ACC112 (cell line): ENCODE data around the gene TRUB2.
A peak's percentile ranks its signal among the peaks of the same experiment; 100 is the strongest.
"Not testable (repeated sequence)": the region's sequence is repeated elsewhere in the genome, so short reads cannot be mapped to it uniquely, and the experiment has no call there.

ENCODE experiments used
- H2AFZ ChIP-seq: fragments of 200-600 bp; sonication (generic); one replicate; pipeline ENCODE4 v1.6.0; 2017; ENCODE audit warnings: antibody characterized with exemption, low read length; ENCODE audit not compliant: unreplicated experiment
- H3K27ac ChIP-seq: fragments of 200-600 bp; sonication (generic); 2 replicates; pipeline ENCODE4 v1.5.1; 2014; ENCODE audit warnings: low read depth, mild to moderate bottlenecking, antibody characterized with exemption, low read length, moderate library complexity
- H3K27me3 ChIP-seq: fragments of 200-600 bp; sonication (generic); 2 replicates; pipeline ENCODE4 v1.6.1; 2014; ENCODE audit warnings: mild to moderate bottlenecking, antibody characterized with exemption, low read length, moderate library complexity, mixed read lengths; ENCODE audit not compliant: insufficient read depth
- H3K36me3 ChIP-seq: fragments of 200-600 bp; sonication (generic); 2 replicates; pipeline ENCODE4 v1.6.1; 2016; ENCODE audit warnings: mild to moderate bottlenecking, antibody characterized with exemption, low read length, moderate library complexity, mixed read lengths; ENCODE audit not compliant: insufficient read depth
- H3K4me1 ChIP-seq: fragments of 200-600 bp; sonication (generic); one replicate; pipeline ENCODE4 v1.6.1; 2016; ENCODE audit warnings: low read length, mixed read lengths; ENCODE audit not compliant: insufficient read depth, unreplicated experiment, control insufficient read depth
- H3K4me3 ChIP-seq: fragments of 200-600 bp; sonication (generic); 2 replicates; pipeline ENCODE4 v1.5.1; 2014; ENCODE audit warnings: mild to moderate bottlenecking, low read depth, low read length
- H3K79me2 ChIP-seq: fragments of 200-600 bp; sonication (generic); one replicate; pipeline ENCODE4 v1.6.0; 2016; ENCODE audit warnings: low read length; ENCODE audit not compliant: control insufficient read depth, unreplicated experiment, insufficient read depth

The TRUB2 gene

DNA sequence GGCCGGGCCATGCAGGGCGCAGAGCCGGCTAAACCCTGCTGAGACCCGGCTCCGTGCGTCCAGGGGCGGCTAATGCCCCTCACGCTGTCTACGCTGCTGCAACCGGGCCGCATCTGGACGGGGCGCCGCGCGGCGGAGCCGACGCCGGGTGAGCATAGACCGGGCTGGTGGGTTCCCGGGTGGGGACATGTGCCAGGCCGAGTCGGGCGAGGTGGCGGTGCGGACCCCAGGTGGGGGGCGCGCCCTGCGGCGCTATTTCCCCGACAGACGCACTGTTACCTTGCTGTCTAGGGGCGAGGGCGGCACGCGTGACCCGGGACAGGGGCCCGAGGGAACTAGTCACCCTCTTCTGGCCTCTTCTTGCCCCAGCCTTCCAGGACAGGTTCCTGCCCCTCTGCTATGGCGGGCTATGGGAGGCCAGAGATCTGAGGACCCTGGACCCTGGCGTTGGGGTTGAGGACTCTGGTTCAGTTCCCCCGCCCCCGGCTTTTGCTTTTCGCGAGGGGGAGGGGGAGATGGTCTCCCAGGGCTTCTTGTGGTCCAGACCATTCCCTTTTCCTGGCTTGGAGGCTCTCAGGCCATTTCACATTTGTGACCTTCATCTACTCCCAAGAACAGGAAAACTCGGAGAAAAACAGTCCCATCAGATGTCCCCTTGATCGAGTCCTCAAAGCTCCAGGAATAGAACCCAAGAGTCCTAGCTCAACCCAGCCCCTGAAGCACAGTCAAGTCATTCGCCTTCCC, 18.6 kb upstream of the TRUB2 start:
- H3K79me2 ChIP-seq, result no peaks in the 10 kb centered on the region
- no peaks in the 10 kb centered on the region for H3K27me3 ChIP-seq
- H3K27ac ChIP-seq, result no peak overlapping the region
- no peaks in the 10 kb centered on the region for H3K4me1 ChIP-seq
- peak overlapping the region; percentile 10 for H2AFZ ChIP-seq
- peak overlapping the region; percentile 93 for H3K4me3 ChIP-seq
- H3K36me3 ChIP-seq, result no peaks in the 10 kb centered on the region; the same call in 1 of the 2 replicates

DNA sequence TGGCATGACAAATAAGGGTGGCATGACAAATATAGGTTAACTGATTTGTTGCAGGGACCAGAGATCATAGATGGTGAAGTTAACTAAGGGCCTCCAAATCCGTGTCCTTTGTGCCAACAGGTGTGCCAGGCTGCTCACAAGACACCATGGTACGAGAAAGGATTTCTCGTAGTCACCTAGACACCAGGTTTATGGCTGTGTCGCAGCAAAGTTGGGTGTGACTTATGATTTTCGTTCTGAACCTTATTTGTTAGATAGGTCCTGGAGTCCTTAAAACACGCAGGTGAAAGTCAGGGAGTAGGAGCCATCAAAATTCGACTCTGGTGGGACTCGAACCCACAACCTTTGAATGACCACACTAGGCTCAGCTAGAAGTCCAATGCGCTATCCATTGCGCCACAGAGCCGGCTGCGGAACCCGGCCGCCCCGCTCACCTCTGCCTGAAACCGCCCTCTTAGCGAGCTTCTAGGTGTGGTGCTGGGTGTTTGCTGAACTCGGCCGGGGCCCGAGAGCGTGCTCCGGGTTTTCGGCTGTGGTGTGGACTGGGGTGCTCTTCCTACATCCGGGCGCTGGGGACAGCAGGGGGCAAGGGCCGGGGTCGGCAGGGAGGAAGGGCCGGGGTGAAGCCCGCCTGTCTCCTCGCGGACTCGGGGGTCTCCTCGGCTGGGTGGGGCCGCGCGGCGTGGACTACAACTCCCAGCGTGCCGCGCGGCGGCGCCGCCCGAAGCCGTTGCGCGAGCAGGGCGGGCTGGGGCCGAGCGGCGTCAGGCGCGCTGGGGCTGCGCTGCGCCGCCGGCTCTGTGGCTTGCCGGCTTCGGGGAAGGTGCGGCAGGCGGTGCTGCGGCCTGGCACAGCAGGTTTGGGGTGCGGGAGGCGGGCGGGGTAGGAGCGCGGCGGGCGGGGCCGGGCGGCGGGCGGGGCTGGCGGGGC, 17.8 kb upstream of the TRUB2 start, which contains the start of gene SLC27A4:
SLC27A4 (plus strand) TSS at position 767 of the 930 bp plus-strand sequence. CDS start 2,606 bp downstream, outside the sequence.
- no peak within 1 kb of the TSS for H3K27ac ChIP-seq
- H3K36me3 ChIP-seq, result no peaks in the 10 kb centered on the region
- H2AFZ ChIP-seq, result peak within 1 kb of the TSS; percentile 99
- no peaks in the 10 kb centered on the region for H3K4me1 ChIP-seq
- no peaks in the 10 kb centered on the region for H3K27me3 ChIP-seq
- H3K4me3 ChIP-seq, result peak within 1 kb of the TSS; percentile 93
- H3K79me2 ChIP-seq, result no peaks in the 10 kb centered on the region

DNA sequence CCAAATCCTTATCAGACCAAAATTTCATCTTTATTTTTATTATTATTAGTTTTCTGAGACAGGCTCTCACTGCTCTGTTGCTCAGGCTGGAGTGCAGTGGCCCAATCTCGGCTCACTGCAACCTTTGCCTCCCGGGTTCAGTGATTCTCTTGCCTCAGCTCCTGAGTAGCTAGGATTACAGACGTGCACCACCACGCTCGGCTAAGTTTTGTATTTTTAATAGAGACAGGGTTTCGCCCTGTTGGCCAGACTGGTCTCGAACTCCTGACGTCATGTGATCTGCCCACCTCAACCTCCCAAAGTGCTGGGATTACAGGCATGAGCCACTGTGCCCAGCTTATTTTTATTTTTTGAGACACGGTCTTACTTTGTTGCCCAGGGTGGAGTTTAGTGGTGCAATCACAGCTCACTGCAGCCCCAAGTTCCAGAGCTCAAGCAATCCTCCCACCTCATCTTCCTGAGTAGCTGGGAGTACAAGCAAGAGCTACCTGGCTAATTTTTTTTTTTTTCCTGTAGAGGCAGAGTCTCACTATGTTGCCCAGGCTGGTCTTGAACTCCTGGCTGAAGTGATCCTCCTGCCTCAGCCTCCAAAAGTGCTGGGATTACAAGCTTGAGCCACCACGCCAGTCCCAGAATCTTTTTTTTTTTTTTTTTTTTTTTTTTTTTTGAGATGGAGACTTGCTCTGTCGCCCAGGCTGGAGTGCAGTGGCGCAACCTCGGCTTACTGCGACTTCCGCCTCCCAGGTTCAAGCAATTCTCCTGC, 16.8 kb upstream of the TRUB2 start:
- H3K36me3 ChIP-seq, H3K79me2 ChIP-seq, H3K4me1 ChIP-seq, H2AFZ ChIP-seq, H3K4me3 ChIP-seq, H3K27me3 ChIP-seq, H3K27ac ChIP-seq: not testable (repeated sequence)

DNA sequence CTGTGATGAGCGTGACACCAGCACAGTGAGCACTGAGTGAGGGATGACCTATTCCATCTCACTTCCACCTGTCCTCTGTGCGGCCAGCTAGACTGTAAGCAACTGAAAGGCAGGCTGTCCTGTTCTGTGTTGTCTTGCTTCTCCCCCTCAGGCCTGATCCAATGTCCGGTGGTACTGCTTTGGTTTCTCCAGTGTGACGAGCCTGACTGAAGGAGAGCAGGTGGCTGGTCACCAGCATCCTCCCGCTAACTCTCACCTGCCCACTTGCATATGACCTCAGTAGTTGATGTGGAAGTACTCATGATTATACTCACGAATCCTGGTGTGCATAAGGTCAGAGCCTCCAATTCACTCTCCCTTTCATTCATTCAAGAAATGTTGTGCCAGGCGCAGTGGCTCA, 15.7 kb upstream of the TRUB2 start:
- Histone ChIP-seq H3K27me3 (no peaks in the 10 kb centered on the region), H3K4me1 (no peaks in the 10 kb centered on the region), H3K4me3 (no peak overlapping the region), H3K79me2 (no peaks in the 10 kb centered on the region), H2AFZ (no peak overlapping the region), H3K27ac (no peak overlapping the region), H3K36me3 (no peaks in the 10 kb centered on the region)

DNA sequence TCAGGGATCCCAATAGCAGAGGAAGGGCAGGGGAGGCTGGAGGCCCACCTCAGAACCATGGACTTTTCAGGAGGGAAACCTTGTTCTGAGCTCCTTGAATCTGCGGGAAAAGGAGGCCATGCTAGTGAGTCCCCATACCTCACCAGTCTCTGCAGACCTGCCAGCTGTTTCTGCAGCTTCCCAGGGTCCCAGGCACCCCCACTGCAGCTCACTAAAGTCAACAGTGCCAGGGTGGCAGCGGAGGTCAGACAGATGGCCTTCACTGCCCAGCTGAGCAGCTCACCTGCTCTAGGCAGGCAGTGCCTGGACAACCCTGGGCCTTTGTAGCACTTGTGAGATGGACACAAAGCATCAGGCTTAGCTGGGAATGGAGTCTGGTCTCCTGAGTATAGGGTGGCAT, 13.7 kb upstream of the TRUB2 start:
- no peak overlapping the region for H3K27ac ChIP-seq
- H3K36me3 ChIP-seq, result no peaks in the 10 kb centered on the region
- H3K4me1 ChIP-seq, result no peaks in the 10 kb centered on the region
- no peaks in the 10 kb centered on the region for H3K27me3 ChIP-seq
- H2AFZ ChIP-seq, result no peak overlapping the region
- no peaks in the 10 kb centered on the region for H3K79me2 ChIP-seq
- no peak overlapping the region for H3K4me3 ChIP-seq

DNA sequence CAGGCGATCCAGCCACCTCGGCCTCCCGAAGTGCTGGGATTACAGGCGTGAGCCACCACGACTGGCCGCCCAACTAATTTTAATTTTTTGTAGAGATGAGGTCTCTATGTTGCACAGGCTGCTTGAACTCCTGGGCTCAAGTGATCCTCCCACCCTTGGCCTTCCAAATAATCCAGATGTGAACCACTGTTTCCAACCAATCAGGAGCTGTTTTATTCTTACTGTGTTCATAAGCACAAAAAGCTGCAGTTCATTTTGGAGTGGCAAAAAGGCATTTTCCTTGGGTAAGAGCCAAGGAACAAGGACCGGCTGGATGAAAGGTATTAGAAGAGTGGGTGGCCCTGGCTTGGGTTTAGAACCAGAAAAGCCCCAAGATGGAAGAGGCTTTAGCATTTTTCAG, 12.9 kb upstream of the TRUB2 start:
- no peaks in the 10 kb centered on the region for H3K36me3 ChIP-seq
- H3K27me3 ChIP-seq, result no peaks in the 10 kb centered on the region
- H3K4me3 ChIP-seq, result no peak overlapping the region
- H2AFZ ChIP-seq, result no peak overlapping the region
- no peak overlapping the region for H3K27ac ChIP-seq
- H3K4me1 ChIP-seq, result no peaks in the 10 kb centered on the region
- H3K79me2 ChIP-seq, result no peaks in the 10 kb centered on the region

DNA sequence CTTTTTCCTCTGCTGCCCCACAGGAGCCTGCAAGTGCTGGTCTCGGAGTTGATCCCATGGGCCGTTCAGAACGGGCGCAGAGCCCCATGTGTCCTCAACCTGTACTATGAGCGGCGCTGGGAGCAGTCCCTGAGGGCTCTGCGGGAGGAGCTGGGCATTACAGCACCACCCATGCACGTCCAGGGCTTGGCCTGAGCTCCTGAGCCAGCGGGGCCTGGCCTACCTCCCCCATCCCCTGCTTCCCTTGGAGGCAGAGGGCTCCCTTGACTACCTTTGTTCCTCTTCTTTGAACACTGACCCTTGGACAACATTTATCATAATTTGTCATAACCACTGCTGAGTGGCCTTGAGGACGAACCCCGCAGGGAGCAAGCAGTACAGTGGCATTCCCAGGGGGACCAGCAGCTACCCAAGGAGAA, 11.2 kb upstream of the TRUB2 start:
- Histone ChIP-seq H3K27ac (no peak overlapping the region), H3K4me3 (no peak overlapping the region), H3K36me3 (no peaks in the 10 kb centered on the region), H2AFZ (no peak overlapping the region), H3K4me1 (no peaks in the 10 kb centered on the region), H3K79me2 (no peaks in the 10 kb centered on the region), H3K27me3 (no peaks in the 10 kb centered on the region)

DNA sequence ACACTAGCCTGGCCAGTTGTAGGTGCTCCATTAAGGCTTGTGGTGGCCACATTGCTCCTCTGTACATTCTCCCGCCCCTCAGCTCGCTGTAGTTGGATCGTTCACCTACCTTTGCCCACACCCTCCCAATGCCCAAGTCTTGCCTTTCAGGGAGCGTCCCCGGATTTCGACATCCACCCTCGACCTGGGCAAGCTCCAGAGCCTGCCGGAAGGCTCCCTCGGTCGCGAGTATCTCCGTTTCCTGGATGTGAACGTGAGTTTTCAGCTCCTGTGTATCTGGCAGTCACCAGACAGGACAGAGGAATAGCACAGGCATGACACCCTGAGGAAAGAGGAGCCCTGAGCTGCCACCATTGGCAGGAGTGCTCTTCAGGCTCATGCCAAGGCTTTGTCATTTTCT, 3.4 kb upstream of the TRUB2 start:
- Histone ChIP-seq H3K27me3 (no peaks in the 10 kb centered on the region), H3K36me3 (0 out of 2 replicates have a peak, but pooled peaks cover 3% of the 10 kb centered on the region), H2AFZ (no peak overlapping the region), H3K79me2 (peaks cover 38% of the 10 kb centered on the region), H3K27ac (no peak overlapping the region), H3K4me1 (peaks cover 9% of the 10 kb centered on the region), H3K4me3 (no peak overlapping the region)

DNA sequence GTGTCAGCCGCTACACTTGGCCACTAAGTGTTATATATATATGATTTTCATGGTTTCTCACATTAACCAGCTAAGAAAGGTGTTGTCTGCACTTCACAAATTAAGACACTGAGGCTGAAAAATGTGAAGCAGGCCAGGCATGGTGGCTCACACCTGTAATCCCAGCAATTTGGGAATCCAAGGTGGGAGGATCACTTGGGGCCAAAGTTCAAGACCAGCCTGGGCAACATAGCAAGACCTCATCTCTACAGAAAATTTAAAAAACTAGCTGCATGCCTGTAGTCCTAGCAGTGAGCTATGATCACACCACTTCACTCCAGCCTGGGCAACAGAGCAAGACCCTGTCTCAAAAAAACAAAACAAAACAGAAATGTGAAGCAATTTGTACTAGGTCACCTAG, 2.2 kb upstream of the TRUB2 start:
- Histone ChIP-seq H3K79me2 (peaks cover 38% of the 10 kb centered on the region), H3K4me3 (no peak overlapping the region; the same call in 1 of the 2 replicates), H3K27ac (no peak overlapping the region)

DNA sequence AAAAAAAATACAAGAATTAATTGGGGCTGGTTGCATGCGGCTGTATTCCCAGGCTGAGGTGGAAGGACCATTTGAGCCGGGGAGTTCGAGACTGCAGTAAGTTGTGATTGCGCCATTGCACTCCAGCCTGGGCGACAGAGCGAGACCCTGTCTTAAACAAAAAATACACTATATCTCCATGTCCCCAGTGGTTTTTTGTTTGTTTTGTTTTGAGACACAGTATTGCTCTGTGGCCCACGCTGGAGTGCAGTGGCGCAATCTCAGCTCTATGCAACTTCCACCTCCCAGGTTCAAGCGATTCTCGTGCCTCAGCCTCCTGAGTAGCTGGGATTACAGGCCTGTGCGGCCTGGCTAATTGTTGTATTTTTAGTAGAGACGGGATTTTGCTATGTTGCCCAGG, 1.5 kb upstream of the TRUB2 start:
- Histone ChIP-seq H3K4me1 (peaks cover 9% of the 10 kb centered on the region), H3K79me2 (peaks cover 38% of the 10 kb centered on the region), H3K36me3 (0 out of 2 replicates have a peak, but pooled peaks cover 3% of the 10 kb centered on the region), H3K27ac (peak overlapping the region; percentile 80), H3K4me3 (peak overlapping the region; percentile 95), H2AFZ (no peak overlapping the region), H3K27me3 (no peaks in the 10 kb centered on the region)

More for the DNA sequence above, 2.2 kb upstream of the TRUB2 start:
- no peaks in the 10 kb centered on the region for H3K27me3 ChIP-seq
- H3K4me1 ChIP-seq, result peaks cover 9% of the 10 kb centered on the region
- H2AFZ ChIP-seq, result no peak overlapping the region
- 0 out of 2 replicates have a peak, but pooled peaks cover 3% of the 10 kb centered on the region for H3K36me3 ChIP-seq
